Activated B cell treated with CpG ODN at 0.5 μM for 24 hours (primary cell): Measurements from ENCODE around the gene TAF7L. TPM values are rescaled to one million over a fixed set of nuclear protein-coding genes. Genes with fewer than 3 reads are reported as not detected.

ENCODE experiments used
- ATAC-seq: fragments of 200-7000 bp; cut with Tn5 transposase; one replicate; pipeline ENCODE4 v1.10.0; 2021; ENCODE audit warnings: low read depth, mild to moderate bottlenecking, moderate library complexity
- CTCF ChIA-PET: fragments of 350-600 bp; sonication (Branson Sonifier 250); formaldehyde crosslinking; loops from one replicate; lab custom pipeline; 2021; ENCODE audit warnings: antibody characterized with exemption; lab: Charles Lee
- POLR2A ChIA-PET: fragments of 350-600 bp; sonication (Branson Sonifier 250); formaldehyde crosslinking; loops from one replicate; lab custom pipeline; 2021; ENCODE audit warnings: antibody characterized with exemption; lab: Charles Lee
- DNase-seq: peaks from one replicate; pipeline ENCODE4 v3.0.0; 2022
- H3K27ac Mint-ChIP-seq: one replicate; pipeline ENCODE4 v1.8.0; 2020; ENCODE audit warnings: mixed read lengths
- H3K27me3 Mint-ChIP-seq: one replicate; pipeline ENCODE4 v1.8.0; 2021; ENCODE audit warnings: mixed read lengths
- H3K36me3 Mint-ChIP-seq: one replicate; pipeline ENCODE4 v1.8.0; 2021; ENCODE audit warnings: low read depth, mixed read lengths
- H3K4me1 Mint-ChIP-seq: one replicate; pipeline ENCODE4 v1.8.0; 2021; ENCODE audit warnings: mixed read lengths
- H3K4me3 Mint-ChIP-seq: one replicate; pipeline ENCODE4 v1.8.0; 2020; ENCODE audit warnings: mild to moderate bottlenecking, mixed read lengths
- H3K9me3 Mint-ChIP-seq: one replicate; pipeline ENCODE4 v1.8.0; 2020; ENCODE audit warnings: mixed read lengths
- intact Hi-C: fragments of 100-400 bp; cut with micrococcal nuclease; formaldehyde crosslinking; loops from one replicate; pipeline ENCODE4 v1.15.1; 2024
- total RNA-seq: library from RNA; stranded (reverse); gene quantifications from 2 replicates; pipeline ENCODE4 v1.2.3, GENCODE V29; 2022
- TF ChIP-seq, protein P1 (sequence below): fragments of 200-600 bp; IDR thresholded peaks from one replicate; pipeline ENCODE4 v1.8.0; 2022; ENCODE audit warnings: antibody characterized with exemption, mild to moderate bottlenecking

Gene TAF7L
- total RNA-seq, 1 donor from 2014 or later, result not detected

- intact Hi-C loops, result no loop called here
- ATAC-seq (no peak), DNase-seq (no peak)
- Mint-ChIP-seq H3K36me3 (no peaks in the 10 kb centered on the region), H3K27ac (no peak overlapping the region), H3K4me3 (no peak overlapping the region), H3K4me1 (no peaks in the 10 kb centered on the region), H3K9me3 (no peaks in the 10 kb centered on the region), H3K27me3 (no peaks in the 10 kb centered on the region)
- ChIA-PET POLR2A (no interaction called here), CTCF (no interaction called here)
- TF ChIP-seq, protein P1, sequence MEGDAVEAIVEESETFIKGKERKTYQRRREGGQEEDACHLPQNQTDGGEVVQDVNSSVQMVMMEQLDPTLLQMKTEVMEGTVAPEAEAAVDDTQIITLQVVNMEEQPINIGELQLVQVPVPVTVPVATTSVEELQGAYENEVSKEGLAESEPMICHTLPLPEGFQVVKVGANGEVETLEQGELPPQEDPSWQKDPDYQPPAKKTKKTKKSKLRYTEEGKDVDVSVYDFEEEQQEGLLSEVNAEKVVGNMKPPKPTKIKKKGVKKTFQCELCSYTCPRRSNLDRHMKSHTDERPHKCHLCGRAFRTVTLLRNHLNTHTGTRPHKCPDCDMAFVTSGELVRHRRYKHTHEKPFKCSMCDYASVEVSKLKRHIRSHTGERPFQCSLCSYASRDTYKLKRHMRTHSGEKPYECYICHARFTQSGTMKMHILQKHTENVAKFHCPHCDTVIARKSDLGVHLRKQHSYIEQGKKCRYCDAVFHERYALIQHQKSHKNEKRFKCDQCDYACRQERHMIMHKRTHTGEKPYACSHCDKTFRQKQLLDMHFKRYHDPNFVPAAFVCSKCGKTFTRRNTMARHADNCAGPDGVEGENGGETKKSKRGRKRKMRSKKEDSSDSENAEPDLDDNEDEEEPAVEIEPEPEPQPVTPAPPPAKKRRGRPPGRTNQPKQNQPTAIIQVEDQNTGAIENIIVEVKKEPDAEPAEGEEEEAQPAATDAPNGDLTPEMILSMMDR, result no peak
Measured at GRCh38 chrX:101229170-101229569, 62.0 kb downstream of the TAF7L start.

GRCh38 chrX:101223226-101223625 is 67.9 kb downstream of the TAF7L start:
- POLR2A ChIA-PET, result no interaction called here
- H3K27me3 Mint-ChIP-seq, result no peaks in the 10 kb centered on the region
- no peaks in the 10 kb centered on the region for H3K36me3 Mint-ChIP-seq
- TF ChIP-seq, protein P1, result no peak
- intact Hi-C loops, result no loop called here
- CTCF ChIA-PET, result no interaction called here
- DNase-seq, result no peak
- H3K4me3 Mint-ChIP-seq, result no peak overlapping the region
- ATAC-seq, result no peak
- no peak overlapping the region for H3K27ac Mint-ChIP-seq
- no peaks in the 10 kb centered on the region for H3K4me1 Mint-ChIP-seq
- no peaks in the 10 kb centered on the region for H3K9me3 Mint-ChIP-seq

- CTCF ChIA-PET, result no interaction called here
- POLR2A ChIA-PET, result no interaction called here
- ATAC-seq, result no peak
- TF ChIP-seq, protein P1, result no peak
- intact Hi-C loops, result no loop called here
- H3K27ac Mint-ChIP-seq, result no peak overlapping the region
- H3K36me3 Mint-ChIP-seq, result no peaks in the 10 kb centered on the region
- H3K4me1 Mint-ChIP-seq, result no peaks in the 10 kb centered on the region
- no peaks in the 10 kb centered on the region for H3K27me3 Mint-ChIP-seq
- no peak for DNase-seq
- H3K4me3 Mint-ChIP-seq, result no peak overlapping the region
- no peaks in the 10 kb centered on the region for H3K9me3 Mint-ChIP-seq
Measured at GRCh38 chrX:101220662-101221260, 70.4 kb downstream of the TAF7L start.

GRCh38 chrX:101219864-101220346 is 71.2 kb downstream of the TAF7L start:
- POLR2A ChIA-PET, result no interaction called here
- no peaks in the 10 kb centered on the region for H3K27me3 Mint-ChIP-seq
- H3K36me3 Mint-ChIP-seq, result no peaks in the 10 kb centered on the region
- no peak for ATAC-seq
- TF ChIP-seq, protein P1, result no peak
- H3K4me3 Mint-ChIP-seq, result no peak overlapping the region
- no peak for DNase-seq
- no peak overlapping the region for H3K27ac Mint-ChIP-seq
- H3K9me3 Mint-ChIP-seq, result no peaks in the 10 kb centered on the region
- CTCF ChIA-PET, result no interaction called here
- intact Hi-C loops, result no loop called here
- peaks cover 4% of the 10 kb centered on the region for H3K4me1 Mint-ChIP-seq

DNA sequence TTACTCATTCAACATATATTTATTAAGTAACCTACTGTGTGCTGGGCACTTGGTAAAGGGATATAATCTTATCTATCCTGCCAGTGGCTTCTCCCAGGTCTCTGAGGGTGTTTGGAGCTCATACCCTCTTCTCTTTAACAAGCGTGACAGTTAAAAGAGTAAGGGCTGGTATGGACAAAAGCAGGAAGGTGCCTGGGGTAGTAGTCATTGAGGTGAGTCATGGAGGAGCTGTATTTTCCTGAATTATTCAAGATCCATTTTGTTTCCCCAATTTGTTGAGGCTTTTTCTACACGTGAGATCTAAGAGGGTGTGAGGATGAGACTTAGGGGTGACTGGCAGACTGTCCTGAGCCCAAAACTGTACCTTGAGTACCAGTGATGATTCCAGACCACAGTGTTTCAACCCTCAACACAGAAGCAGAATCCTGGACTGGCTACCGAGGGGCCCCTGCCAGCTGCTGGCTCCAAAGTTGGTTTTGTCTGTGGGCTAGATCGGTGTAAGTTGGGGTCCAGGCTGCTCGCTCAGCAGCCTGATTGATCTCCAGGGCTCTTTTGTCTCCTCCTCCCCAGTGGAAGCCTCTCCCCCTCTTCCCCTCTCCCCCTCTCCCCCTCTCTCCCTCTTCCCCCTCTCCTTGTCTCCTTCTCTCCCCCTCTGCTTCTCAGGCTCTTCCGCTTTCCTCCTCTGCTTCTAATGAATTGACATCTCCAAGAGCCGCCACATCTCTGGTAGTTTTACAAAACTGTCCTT is 71.8 kb downstream of the TAF7L start, which contains the start of gene DRP2:
DRP2 (plus strand) TSS at position 671 of the 748 bp plus-strand sequence. CDS start 11,862 bp downstream, outside the sequence.
- ATAC-seq (no peak), DNase-seq (no peak)
- Mint-ChIP-seq H3K9me3 (no peaks in the 10 kb centered on the region), H3K27me3 (no peaks in the 10 kb centered on the region), H3K4me1 (peaks cover 4% of the 10 kb centered on the region), H3K4me3 (no peak within 1 kb of the TSS), H3K36me3 (no peaks in the 10 kb centered on the region), H3K27ac (no peak within 1 kb of the TSS)
- ChIA-PET CTCF (no interaction called here), POLR2A (no interaction called here)
- intact Hi-C loops, result no loop called here
- TF ChIP-seq, protein P1, result no peak
